ENCODE results near the gene JUNB. TPM values are rescaled to one million over a fixed set of nuclear protein-coding genes. Genes with fewer than 3 reads are reported as not detected.

JUNB gene
- total and polyA plus RNA-seq, 2 experiments from 2014 or later: 95.1 to 195 TPM

DNA sequence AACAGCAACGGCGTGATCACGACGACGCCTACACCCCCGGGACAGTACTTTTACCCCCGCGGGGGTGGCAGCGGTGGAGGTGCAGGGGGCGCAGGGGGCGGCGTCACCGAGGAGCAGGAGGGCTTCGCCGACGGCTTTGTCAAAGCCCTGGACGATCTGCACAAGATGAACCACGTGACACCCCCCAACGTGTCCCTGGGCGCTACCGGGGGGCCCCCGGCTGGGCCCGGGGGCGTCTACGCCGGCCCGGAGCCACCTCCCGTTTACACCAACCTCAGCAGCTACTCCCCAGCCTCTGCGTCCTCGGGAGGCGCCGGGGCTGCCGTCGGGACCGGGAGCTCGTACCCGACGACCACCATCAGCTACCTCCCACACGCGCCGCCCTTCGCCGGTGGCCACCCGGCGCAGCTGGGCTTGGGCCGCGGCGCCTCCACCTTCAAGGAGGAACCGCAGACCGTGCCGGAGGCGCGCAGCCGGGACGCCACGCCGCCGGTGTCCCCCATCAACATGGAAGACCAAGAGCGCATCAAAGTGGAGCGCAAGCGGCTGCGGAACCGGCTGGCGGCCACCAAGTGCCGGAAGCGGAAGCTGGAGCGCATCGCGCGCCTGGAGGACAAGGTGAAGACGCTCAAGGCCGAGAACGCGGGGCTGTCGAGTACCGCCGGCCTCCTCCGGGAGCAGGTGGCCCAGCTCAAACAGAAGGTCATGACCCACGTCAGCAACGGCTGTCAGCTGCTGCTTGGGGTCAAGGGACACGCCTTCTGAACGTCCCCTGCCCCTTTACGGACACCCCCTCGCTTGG is 966 bp downstream of the JUNB start:
- 1% methylated on average over 68 to 82 of the region's 84 CpGs for WGBS, 2 experiments (ENCODE audit: low coverage in 1 of 2, low lambda C conversion rate in 2 of 2, missing lambda C conversion rate in 2 of 2)
- Histone ChIP-seq H3K9me3 (ENCODE audit: low read depth) (no peaks in the 10 kb centered on the region), H3K79me2 (ENCODE audit: insufficient read depth) (peaks cover 19% of the 10 kb centered on the region), H3K9ac (peak overlapping the region; percentile 98), H3K27me3 (replicated peaks; ENCODE audit: insufficient read depth) (no peaks in the 10 kb centered on the region), H3K36me3 (ENCODE audit: low read depth) (no peaks in the 10 kb centered on the region), H3K27ac (peak overlapping the region; percentile 99), H3F3A (ENCODE audit: insufficient read depth) (peaks cover 55% of the 10 kb centered on the region), H2AFZ (no peak overlapping the region), H3K4me1 (ENCODE audit: insufficient read depth) (peaks cover 36% of the 10 kb centered on the region), H3K4me3 (peak overlapping the region; percentile 93), H4K20me1 (ENCODE audit: insufficient read depth) (no peaks in the 10 kb centered on the region), H3K9me2 (ENCODE audit: insufficient read depth) (no peaks in the 10 kb centered on the region), H3K4me2 (ENCODE audit: unreplicated experiment) (peak overlapping the region; percentile 90)
- in situ Hi-C loops (cut with MboI): no loop called here
- no peak for TF ChIP-seq EZH2phosphoT487 (IDR thresholded peaks at IDR 0.05; ENCODE audit: insufficient read depth, low read depth)
- no peak for TF ChIP-seq EZH2 (IDR thresholded peaks at IDR 0.05; ENCODE audit: insufficient read depth, poor library complexity, severe bottlenecking)
- DNase-seq: peak; percentile 77

DNA sequence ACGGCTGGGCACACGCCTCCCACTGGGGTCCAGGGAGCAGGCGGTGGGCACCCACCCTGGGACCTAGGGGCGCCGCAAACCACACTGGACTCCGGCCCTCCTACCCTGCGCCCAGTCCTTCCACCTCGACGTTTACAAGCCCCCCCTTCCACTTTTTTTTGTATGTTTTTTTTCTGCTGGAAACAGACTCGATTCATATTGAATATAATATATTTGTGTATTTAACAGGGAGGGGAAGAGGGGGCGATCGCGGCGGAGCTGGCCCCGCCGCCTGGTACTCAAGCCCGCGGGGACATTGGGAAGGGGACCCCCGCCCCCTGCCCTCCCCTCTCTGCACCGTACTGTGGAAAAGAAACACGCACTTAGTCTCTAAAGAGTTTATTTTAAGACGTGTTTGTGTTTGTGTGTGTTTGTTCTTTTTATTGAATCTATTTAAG is 1.6 kb downstream of the JUNB start:
- 0 to 2% methylated on average over 19 to 22 of the region's 22 CpGs for WGBS, 2 experiments (ENCODE audit: low coverage in 1 of 2, low lambda C conversion rate in 2 of 2, missing lambda C conversion rate in 2 of 2)
- DNase-seq: peak; percentile 36
- no peaks in the 10 kb centered on the region for H3K36me3 ChIP-seq (ENCODE audit: low read depth)
- H3K27ac ChIP-seq: peak overlapping the region; percentile 99
- peaks cover 19% of the 10 kb centered on the region for H3K79me2 ChIP-seq (ENCODE audit: insufficient read depth)
- no peaks in the 10 kb centered on the region for H3K27me3 ChIP-seq (replicated peaks; ENCODE audit: insufficient read depth)
- TF ChIP-seq EZH2phosphoT487 (IDR thresholded peaks at IDR 0.05; ENCODE audit: insufficient read depth, low read depth) (no peak), EZH2 (IDR thresholded peaks at IDR 0.05; ENCODE audit: insufficient read depth, poor library complexity, severe bottlenecking) (no peak)
- H3K4me2 ChIP-seq (ENCODE audit: unreplicated experiment): peak overlapping the region; percentile 90
- H3K9me2 ChIP-seq (ENCODE audit: insufficient read depth): no peaks in the 10 kb centered on the region
- H3K9ac ChIP-seq: peak overlapping the region; percentile 98
- peaks cover 54% of the 10 kb centered on the region for H3F3A ChIP-seq (ENCODE audit: insufficient read depth)
- peak overlapping the region; percentile 93 for H3K4me3 ChIP-seq
- no peaks in the 10 kb centered on the region for H4K20me1 ChIP-seq (ENCODE audit: insufficient read depth)
- H3K4me1 ChIP-seq (ENCODE audit: insufficient read depth): peaks cover 34% of the 10 kb centered on the region
- in situ Hi-C loops (cut with MboI): no loop called here
- H2AFZ ChIP-seq: no peak overlapping the region
- H3K9me3 ChIP-seq (ENCODE audit: low read depth): no peaks in the 10 kb centered on the region

DNA sequence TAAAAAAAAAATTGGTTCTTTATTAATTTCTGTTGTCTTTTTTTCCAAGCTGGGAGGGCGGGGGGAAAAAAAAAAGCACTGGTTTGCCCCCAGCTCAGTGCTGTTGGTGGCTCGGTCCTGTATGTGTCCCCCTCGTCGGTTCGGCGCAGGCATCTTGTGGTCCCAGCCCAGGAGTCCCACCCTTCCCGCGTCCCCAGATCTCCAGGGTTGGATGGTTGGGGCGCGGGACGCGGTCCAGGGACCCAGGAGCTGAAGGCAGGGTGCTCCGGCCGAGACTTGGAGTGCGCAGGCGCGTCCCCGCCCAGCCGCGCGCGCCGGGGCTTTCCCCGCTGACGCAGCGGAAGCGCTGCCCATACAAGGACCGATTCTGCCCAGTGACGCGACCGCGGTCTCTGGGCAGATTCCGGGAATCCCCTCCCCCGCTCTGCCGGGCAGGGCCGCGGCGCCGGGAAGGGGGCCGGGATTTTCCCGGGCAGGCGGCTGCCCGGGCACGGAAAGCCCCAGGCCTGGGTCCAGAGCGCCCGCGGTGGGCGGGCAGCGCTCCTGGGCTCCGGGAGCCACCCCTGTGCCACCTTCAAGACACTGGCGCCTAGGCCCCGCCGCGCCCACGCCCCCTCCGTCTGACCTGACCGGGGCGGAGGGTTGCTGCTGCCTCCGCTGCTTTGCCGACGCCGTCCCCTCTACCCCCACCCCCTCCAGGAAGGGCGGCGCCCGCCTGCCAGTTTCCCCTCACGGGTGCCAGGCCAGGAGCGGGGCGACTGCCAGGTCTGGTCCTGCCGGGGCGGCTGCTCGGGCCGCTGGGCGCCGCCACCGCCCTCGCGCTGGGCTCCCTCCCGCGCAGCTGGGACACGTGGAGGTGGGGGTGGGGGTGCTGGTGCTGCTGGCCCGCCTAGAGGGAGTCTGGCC is 2.3 kb downstream of the JUNB start:
- Histone ChIP-seq H4K20me1 (ENCODE audit: insufficient read depth) (no peaks in the 10 kb centered on the region), H3K79me2 (ENCODE audit: insufficient read depth) (peaks cover 19% of the 10 kb centered on the region), H3K9ac (peak overlapping the region; percentile 98), H3K27me3 (replicated peaks; ENCODE audit: insufficient read depth) (no peaks in the 10 kb centered on the region), H3K4me2 (ENCODE audit: unreplicated experiment) (peak overlapping the region; percentile 90), H3K4me1 (ENCODE audit: insufficient read depth) (peaks cover 27% of the 10 kb centered on the region), H3K4me3 (peak overlapping the region; percentile 93), H3K9me2 (ENCODE audit: insufficient read depth) (no peaks in the 10 kb centered on the region), H3K9me3 (ENCODE audit: low read depth) (no peaks in the 10 kb centered on the region), H2AFZ (no peak overlapping the region), H3K27ac (peak overlapping the region; percentile 99), H3F3A (ENCODE audit: insufficient read depth) (peaks cover 48% of the 10 kb centered on the region), H3K36me3 (ENCODE audit: low read depth) (no peaks in the 10 kb centered on the region)
- DNase-seq: peak; percentile 95
- in situ Hi-C loops (cut with MboI): no loop called here
- TF ChIP-seq EZH2phosphoT487 (IDR thresholded peaks at IDR 0.05; ENCODE audit: insufficient read depth, low read depth): no peak
- TF ChIP-seq EZH2 (IDR thresholded peaks at IDR 0.05; ENCODE audit: insufficient read depth, poor library complexity, severe bottlenecking): no peak
- 1 to 2% methylated on average over 53 to 68 of the region's 81 CpGs for WGBS, 2 experiments (ENCODE audit: low coverage in 1 of 2, low lambda C conversion rate in 2 of 2, missing lambda C conversion rate in 2 of 2)

DNA sequence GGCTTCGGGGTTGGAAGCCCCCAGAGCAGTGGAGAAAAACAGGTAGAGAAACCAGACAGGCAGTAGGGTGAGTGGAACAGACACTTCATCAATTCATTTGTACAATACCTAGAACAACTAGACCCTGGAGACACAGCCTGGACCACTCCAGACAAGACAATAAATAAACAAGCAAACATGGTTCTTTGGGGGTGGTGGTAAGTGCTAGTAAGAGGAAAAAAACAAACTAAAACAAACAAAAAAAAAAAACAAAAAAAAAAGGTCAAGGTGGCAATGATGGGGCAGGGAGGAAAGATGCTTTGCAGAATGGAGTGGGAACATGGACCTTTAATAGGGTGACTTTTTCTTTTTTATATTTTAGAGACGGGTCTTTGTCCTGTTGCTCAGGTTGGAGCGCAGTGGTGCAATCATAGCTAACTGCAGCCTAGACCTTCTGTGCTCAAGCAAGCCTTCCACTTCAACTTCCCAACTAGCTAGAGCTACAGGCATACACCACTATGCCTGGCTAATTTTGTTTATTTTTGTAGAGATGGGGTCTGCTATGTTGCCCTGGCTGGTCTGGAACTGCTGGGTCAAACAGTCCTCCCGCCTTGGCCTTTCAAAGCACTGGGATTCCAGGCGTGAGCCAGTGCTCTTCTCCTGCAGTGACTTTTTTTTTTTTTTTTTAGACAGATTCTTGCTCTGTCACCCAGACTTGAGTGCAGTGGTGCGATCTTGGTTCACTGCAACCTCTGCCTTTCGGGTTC is 3.1 kb downstream of the JUNB start:
- Histone ChIP-seq H3K9ac (peak overlapping the region; percentile 98), H2AFZ (no peak overlapping the region), H3K4me3 (peak overlapping the region; percentile 93), H3K27ac (peak overlapping the region; percentile 99), H3K27me3 (replicated peaks; ENCODE audit: insufficient read depth) (no peaks in the 10 kb centered on the region), H3K4me1 (ENCODE audit: insufficient read depth) (peaks cover 19% of the 10 kb centered on the region), H3K9me3 (ENCODE audit: low read depth) (no peaks in the 10 kb centered on the region), H3K9me2 (ENCODE audit: insufficient read depth) (no peaks in the 10 kb centered on the region), H4K20me1 (ENCODE audit: insufficient read depth) (no peaks in the 10 kb centered on the region), H3F3A (ENCODE audit: insufficient read depth) (peaks cover 42% of the 10 kb centered on the region), H3K79me2 (ENCODE audit: insufficient read depth) (peaks cover 19% of the 10 kb centered on the region), H3K36me3 (ENCODE audit: low read depth) (no peaks in the 10 kb centered on the region), H3K4me2 (ENCODE audit: unreplicated experiment) (peak overlapping the region; percentile 85)
- TF ChIP-seq EZH2 (IDR thresholded peaks at IDR 0.05; ENCODE audit: insufficient read depth, poor library complexity, severe bottlenecking) (no peak), EZH2phosphoT487 (IDR thresholded peaks at IDR 0.05; ENCODE audit: insufficient read depth, low read depth) (no peak)
- WGBS, 2 experiments (ENCODE audit: low coverage in 1 of 2, low lambda C conversion rate in 2 of 2, missing lambda C conversion rate in 2 of 2): 70 to 71% methylated on average over 7 of the region's 7 CpGs
- in situ Hi-C loops (cut with MboI): no loop called here
- peak; percentile 43 for DNase-seq

Measured in GM23248 (cell line).